ENCODE results near the gene CDR2L.

Gene CDR2L

GRCh38 chr17:74960570-74961342, 26.7 kb upstream of the CDR2L start:
- DNase-seq (ENCODE audit: extremely low spot score) = peak; percentile 83
- ChIA-PET POLR2A (interaction anchor here (0.6 to 2.9 kb wide), 13 partner anchors 22 to 242 kb away, joined by 3 to 66 read pairs (median 4); partner anchors contain the start of genes ARMC7, CDR2L, FDXR and MRPL58), CTCF (interaction anchor here (0.6 to 4.0 kb wide), 47 partner anchors 9 to 329 kb away, joined by 3 to 60 read pairs (median 5); partner anchors contain the start of genes CDR2L, FDXR, HID1 and MIF4GD)
- no peak for TF ChIP-seq SUZ12 (IDR thresholded peaks at IDR 0.05)
- TF ChIP-seq ZNF384 (IDR thresholded peaks at IDR 0.05) = no peak
- TF ChIP-seq L3MBTL2 (conservative IDR thresholded peaks at IDR 0.05) = peak; percentile 95
- TF ChIP-seq HDGF (IDR thresholded peaks at IDR 0.05; ENCODE audit: borderline replicate concordance) = no peak
- TF ChIP-seq FOXK2 (IDR thresholded peaks at IDR 0.05) = no peak
- no peak for TF ChIP-seq FOXM1 (IDR thresholded peaks at IDR 0.05; ENCODE audit: borderline replicate concordance)
- no peak for TF ChIP-seq PKNOX1 (IDR thresholded peaks at IDR 0.05)
- no peak for TF ChIP-seq NFRKB (IDR thresholded peaks at IDR 0.05)
- TF ChIP-seq TARDBP (IDR thresholded peaks at IDR 0.05) = no peak
- no peak for TF ChIP-seq LEF1 (IDR thresholded peaks at IDR 0.05; ENCODE audit: borderline replicate concordance)
- TF ChIP-seq BHLHE40 (IDR thresholded peaks at IDR 0.05; ENCODE audit: borderline replicate concordance) = no peak
- no peak for TF ChIP-seq ARNT (IDR thresholded peaks at IDR 0.05)
- TF ChIP-seq FOXA1 (IDR thresholded peaks at IDR 0.05) = no peak
- no peak for TF ChIP-seq SP1 (IDR thresholded peaks at IDR 0.05)
- TF ChIP-seq CTBP1 (IDR thresholded peaks at IDR 0.05; ENCODE audit: borderline replicate concordance) = peak; percentile 45; the same call in 1 of the 2 replicates
- no peak for TF ChIP-seq ELF4 (IDR thresholded peaks at IDR 0.05)

DNA sequence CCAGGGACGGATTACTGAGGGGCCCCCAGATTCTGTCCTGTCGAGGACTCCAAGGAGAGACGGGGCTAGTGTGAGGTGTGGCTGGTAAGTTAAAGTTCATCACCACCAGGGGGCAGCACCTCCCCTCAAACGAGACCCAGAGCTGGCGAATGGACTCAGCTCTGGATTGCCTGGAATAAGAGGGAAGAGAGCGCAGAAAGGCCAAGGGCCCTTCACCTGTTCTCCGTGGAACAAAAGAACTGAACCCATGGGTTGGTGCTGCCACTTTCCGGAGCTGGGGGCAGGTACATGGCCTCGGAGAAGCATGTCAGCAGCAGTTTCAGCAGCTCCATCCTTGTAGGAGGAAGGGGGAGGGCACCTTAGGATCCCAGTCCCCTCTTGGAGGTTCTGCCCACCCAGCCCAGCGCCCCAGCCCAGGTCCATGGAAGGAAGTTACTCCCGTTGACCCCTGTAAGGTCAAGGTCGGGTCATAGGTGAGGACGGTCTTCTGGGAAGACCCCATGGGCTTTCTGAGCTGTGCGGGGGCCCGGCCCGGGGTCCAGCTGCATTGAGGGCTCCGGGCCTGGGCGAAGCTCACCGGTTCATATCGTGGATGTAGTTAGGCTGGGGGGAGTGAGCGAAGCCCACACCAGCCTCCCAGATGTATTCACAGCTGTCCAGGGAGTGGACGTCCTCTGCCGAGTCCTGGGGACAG, 25.6 kb upstream of the CDR2L start:
- POLR2A ChIA-PET = interaction anchor here (0.7 to 2.9 kb wide), 11 partner anchors 9 to 148 kb away, joined by 3 to 66 read pairs (median 7); partner anchors contain the start of genes ARMC7, CDR2L, FDXR and HID1

GRCh38 chr17:74962622-74963394, 24.6 kb upstream of the CDR2L start:
- ChIA-PET POLR2A (interaction anchor here (0.7 to 2.9 kb wide), 7 partner anchors 8 to 147 kb away, joined by 3 to 66 read pairs (median 7); partner anchors contain the start of genes ARMC7, HID1 and MRPL58), CTCF (interaction anchor here (0.6 to 4.0 kb wide), 20 partner anchors 10 to 229 kb away, joined by 3 to 60 read pairs (median 5); partner anchors contain the start of genes HID1, MRPL58, OTOP2 and USH1G)
- TF ChIP-seq ZNF384 (IDR thresholded peaks at IDR 0.05) = no peak
- no peak for TF ChIP-seq L3MBTL2 (conservative IDR thresholded peaks at IDR 0.05)
- no peak for TF ChIP-seq CTBP1 (IDR thresholded peaks at IDR 0.05; ENCODE audit: borderline replicate concordance)
- no peak for TF ChIP-seq ARNT (IDR thresholded peaks at IDR 0.05)
- no peak for TF ChIP-seq SUZ12 (IDR thresholded peaks at IDR 0.05)
- TF ChIP-seq ELF4 (IDR thresholded peaks at IDR 0.05) = no peak
- no peak for TF ChIP-seq TARDBP (IDR thresholded peaks at IDR 0.05)
- no peak for TF ChIP-seq LEF1 (IDR thresholded peaks at IDR 0.05; ENCODE audit: borderline replicate concordance)
- no peak for TF ChIP-seq NFRKB (IDR thresholded peaks at IDR 0.05)
- TF ChIP-seq PKNOX1 (IDR thresholded peaks at IDR 0.05) = no peak
- no peak for TF ChIP-seq HDGF (IDR thresholded peaks at IDR 0.05; ENCODE audit: borderline replicate concordance)
- no peak for TF ChIP-seq BHLHE40 (IDR thresholded peaks at IDR 0.05; ENCODE audit: borderline replicate concordance)
- TF ChIP-seq FOXA1 (IDR thresholded peaks at IDR 0.05) = no peak
- DNase-seq (ENCODE audit: extremely low spot score) = no peak

More for the DNA sequence above, 25.6 kb upstream of the CDR2L start:
- CTCF ChIA-PET = interaction anchor here (0.6 to 4.0 kb wide), 34 partner anchors 9 to 309 kb away, joined by 3 to 60 read pairs (median 6); partner anchors contain the start of genes CDR2L, FDXR, HID1 and MIF4GD
- DNase-seq (ENCODE audit: extremely low spot score) = peak; percentile 90
- TF ChIP-seq HDGF (IDR thresholded peaks at IDR 0.05; ENCODE audit: borderline replicate concordance) = 0 out of 2 replicates have a peak, but pooled peaks have one; percentile 66
- TF ChIP-seq PKNOX1 (IDR thresholded peaks at IDR 0.05) = no peak

DNA sequence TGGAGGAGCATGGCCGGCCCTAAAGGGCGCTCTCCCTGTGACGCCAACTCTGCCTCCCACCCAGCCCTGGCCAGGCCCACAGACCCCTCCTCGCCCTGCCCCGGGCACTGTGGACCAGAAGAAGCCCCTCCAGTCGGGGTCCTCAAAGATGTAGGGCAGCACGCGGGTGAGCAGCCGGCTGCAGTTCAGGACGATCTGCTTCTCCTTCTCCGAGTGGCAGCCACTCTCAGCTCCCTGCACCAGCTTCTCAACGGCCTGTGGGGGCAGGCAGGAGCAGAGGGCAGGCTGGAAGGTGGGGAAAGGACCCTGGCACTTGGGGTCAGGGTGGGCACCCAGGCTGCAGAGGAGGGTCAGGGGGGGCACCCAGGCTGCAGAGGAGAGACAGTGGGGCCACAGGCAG, 23.8 kb upstream of the CDR2L start:
- CTCF ChIA-PET = interaction anchor here (0.6 to 4.0 kb wide), 7 partner anchors 9 to 142 kb away, joined by 3 to 60 read pairs (median 4); partner anchors contain the start of genes HID1 and MRPL58
- no peak for DNase-seq (ENCODE audit: extremely low spot score)
- POLR2A ChIA-PET = interaction anchor here (1.1 to 1.4 kb wide), 2 partner anchors 24 to 71 kb away, joined by 3 to 8 read pairs; partner anchors contain the start of gene CDR2L
- no peak for TF ChIP-seq NFRKB (IDR thresholded peaks at IDR 0.05)
- TF ChIP-seq ZNF384 (IDR thresholded peaks at IDR 0.05) = no peak
- TF ChIP-seq FOXM1 (IDR thresholded peaks at IDR 0.05; ENCODE audit: borderline replicate concordance) = no peak
- no peak for TF ChIP-seq ELF4 (IDR thresholded peaks at IDR 0.05)
- no peak for TF ChIP-seq CTBP1 (IDR thresholded peaks at IDR 0.05; ENCODE audit: borderline replicate concordance)
- TF ChIP-seq ARNT (IDR thresholded peaks at IDR 0.05) = no peak

GRCh38 chr17:74964246-74964761, 23.1 kb upstream of the CDR2L start:
- DNase-seq (ENCODE audit: extremely low spot score) = no peak
- ChIA-PET POLR2A (interaction anchor here (1.1 to 1.5 kb wide), 3 partner anchors 24 to 71 kb away, joined by 3 to 8 read pairs (median 7); partner anchors contain the start of genes CDR2L and MRPL58), CTCF (interaction anchor here (0.6 to 1.5 kb wide), 4 partner anchors 10 to 95 kb away, joined by 3 to 4 read pairs (median 4); no protein-coding TSS in a partner anchor)
- no peak for TF ChIP-seq FOXA1 (IDR thresholded peaks at IDR 0.05)
- no peak for TF ChIP-seq CTBP1 (IDR thresholded peaks at IDR 0.05; ENCODE audit: borderline replicate concordance)
- TF ChIP-seq ZNF384 (IDR thresholded peaks at IDR 0.05) = no peak
- TF ChIP-seq FOXK2 (IDR thresholded peaks at IDR 0.05) = no peak
- no peak for TF ChIP-seq SP1 (IDR thresholded peaks at IDR 0.05)
- TF ChIP-seq ARNT (IDR thresholded peaks at IDR 0.05) = no peak
- TF ChIP-seq HDGF (IDR thresholded peaks at IDR 0.05; ENCODE audit: borderline replicate concordance) = no peak
- no peak for TF ChIP-seq PKNOX1 (IDR thresholded peaks at IDR 0.05)
- no peak for TF ChIP-seq BHLHE40 (IDR thresholded peaks at IDR 0.05; ENCODE audit: borderline replicate concordance)
- no peak for TF ChIP-seq L3MBTL2 (conservative IDR thresholded peaks at IDR 0.05)
- TF ChIP-seq NFRKB (IDR thresholded peaks at IDR 0.05) = no peak
